ENCODE data around the gene PTPN3. TPM values are rescaled to one million over a fixed set of nuclear protein-coding genes. Genes with fewer than 3 reads are reported as not detected.

Gene PTPN3
- polyA plus RNA-seq, 1 donor (not counting 4 experiments of a cell fraction or from before 2014, with no cell fraction given): 19.9 TPM

GRCh38 chr9:109447329-109448076 lies 50.6 kb downstream of the PTPN3 start:
- Histone ChIP-seq H3K9ac (ENCODE audit: control insufficient read depth, extremely low read depth, insufficient read depth, low read length) (peak overlapping the region; percentile 28), H3K36me3 (ENCODE audit: control insufficient read depth in 2 of 2, extremely low read depth in 1 of 2, insufficient read depth in 2 of 2, low read length in 2 of 2) (peaks cover 9 to 19% of the 10 kb centered on the region in 2 experiments), H4K20me1 (ENCODE audit: control insufficient read depth, extremely low read depth, insufficient read depth, low read length) (no peaks in the 10 kb centered on the region), H3K4me2 (ENCODE audit: control insufficient read depth, extremely low read depth, insufficient read depth, low read depth, low read length) (peak overlapping the region; percentile 27), H3K9me3 (ENCODE audit: control insufficient read depth, low read depth, low read length) (no peaks in the 10 kb centered on the region), H3K27ac (ENCODE audit: control insufficient read depth, insufficient read depth, low read length) (peak overlapping the region; percentile 69), H3K4me1 (ENCODE audit: control insufficient read depth, extremely low read depth, insufficient read depth, low read length) (peaks cover 49% of the 10 kb centered on the region), H2AFZ (ENCODE audit: control insufficient read depth, low read length) (no peak overlapping the region), H3K9me1 (ENCODE audit: control insufficient read depth, extremely low read depth, insufficient read depth, low read length) (no peaks in the 10 kb centered on the region), H3K79me2 (ENCODE audit: control insufficient read depth, insufficient read depth, low read length) (no peaks in the 10 kb centered on the region), H3K27me3 (ENCODE audit: control insufficient read depth, extremely low read depth, insufficient read depth, low read length) (no peaks in the 10 kb centered on the region), H3K4me3 (ENCODE audit: control insufficient read depth in 2 of 3, extremely low read depth in 1 of 3, insufficient read depth in 2 of 3, low read depth in 1 of 3, low read length in 3 of 3) (no peak overlapping the region)
- dilution Hi-C loops (cut with MboI; ENCODE audit: extremely low pct_ligation_motif_present, low sequenced_read_pairs): no loop called here
- TF ChIP-seq EZH2 (IDR thresholded peaks at IDR 0.05; ENCODE audit: low read length) (no peak), CTCF (optimal IDR thresholded peaks at IDR 0.05 in 1 of 3, IDR thresholded peaks at IDR 0.05 in 1 of 3, conservative IDR thresholded peaks at IDR 0.05 in 1 of 3; ENCODE audit: extremely low read depth in 1 of 3, insufficient read depth in 2 of 3, low read length in 3 of 3) (no peak)
- DNase-seq (ENCODE audit: low read depth, low spot score) (no peak), FAIRE-seq (peak; percentile 51)

GRCh38 chr9:109444771-109445320 lies 53.3 kb downstream of the PTPN3 start:
- peaks cover 10 to 26% of the 10 kb centered on the region in 2 experiments for H3K36me3 ChIP-seq (ENCODE audit: control insufficient read depth in 2 of 2, extremely low read depth in 1 of 2, insufficient read depth in 2 of 2, low read length in 2 of 2)
- H3K9me1 ChIP-seq (ENCODE audit: control insufficient read depth, extremely low read depth, insufficient read depth, low read length): no peaks in the 10 kb centered on the region
- H3K4me2 ChIP-seq (ENCODE audit: control insufficient read depth, extremely low read depth, insufficient read depth, low read depth, low read length): no peak overlapping the region
- DNase-seq (ENCODE audit: low read depth, low spot score): no peak
- no peak overlapping the region for H3K9ac ChIP-seq (ENCODE audit: control insufficient read depth, extremely low read depth, insufficient read depth, low read length)
- H3K4me1 ChIP-seq (ENCODE audit: control insufficient read depth, extremely low read depth, insufficient read depth, low read length): peaks cover 49% of the 10 kb centered on the region
- TF ChIP-seq CTCF (optimal IDR thresholded peaks at IDR 0.05 in 1 of 3, IDR thresholded peaks at IDR 0.05 in 1 of 3, conservative IDR thresholded peaks at IDR 0.05 in 1 of 3; ENCODE audit: extremely low read depth in 1 of 3, insufficient read depth in 2 of 3, low read length in 3 of 3) (no peak), EZH2 (IDR thresholded peaks at IDR 0.05; ENCODE audit: low read length) (no peak)
- no peak for FAIRE-seq
- H3K27me3 ChIP-seq (ENCODE audit: control insufficient read depth, extremely low read depth, insufficient read depth, low read length): no peaks in the 10 kb centered on the region
- H4K20me1 ChIP-seq (ENCODE audit: control insufficient read depth, extremely low read depth, insufficient read depth, low read length): no peaks in the 10 kb centered on the region
- H2AFZ ChIP-seq (ENCODE audit: control insufficient read depth, low read length): no peak overlapping the region
- H3K4me3 ChIP-seq (ENCODE audit: control insufficient read depth in 2 of 3, extremely low read depth in 1 of 3, insufficient read depth in 2 of 3, low read depth in 1 of 3, low read length in 3 of 3): no peak overlapping the region
- H3K79me2 ChIP-seq (ENCODE audit: control insufficient read depth, insufficient read depth, low read length): no peaks in the 10 kb centered on the region
- H3K9me3 ChIP-seq (ENCODE audit: control insufficient read depth, low read depth, low read length): no peaks in the 10 kb centered on the region
- no peak overlapping the region for H3K27ac ChIP-seq (ENCODE audit: control insufficient read depth, insufficient read depth, low read length)
- dilution Hi-C loops (cut with MboI; ENCODE audit: extremely low pct_ligation_motif_present, low sequenced_read_pairs): no loop called here
